GM12865 (cell line): Measurements from ENCODE around the gene PHPT1.
"Not testable (repeated sequence)": the region's sequence is repeated elsewhere in the genome, so short reads cannot be mapped to it uniquely, and the experiment has no call there.

Experiments used
- DNase-seq: peaks from one replicate; pipeline ENCODE4 v3.0.0; 2010; ENCODE audit warnings: low read depth
- H3K4me3 ChIP-seq: 2 replicates; pipeline ENCODE4 v1.5.1; 2011; ENCODE audit warnings: mild to moderate bottlenecking, low read depth, low read length, control low read depth
- CTCF ChIP-seq: IDR thresholded peaks from 2 replicates; pipeline ENCODE4 v1.5.1; 2011; ENCODE audit warnings: low read length, control low read depth, low read depth, inconsistent platforms; ENCODE audit not compliant: insufficient read depth; ENCODE audit errors: missing control alignments

Gene PHPT1

GRCh38 chr9:136862849-136863622 is 13.8 kb downstream of the PHPT1 start:
- DNase-seq = no peak
- TF ChIP-seq CTCF = no peak
- no peak overlapping the region for H3K4me3 ChIP-seq

- DNase-seq = no peak
- no peak overlapping the region for H3K4me3 ChIP-seq
- TF ChIP-seq CTCF = no peak
Observed at GRCh38 chr9:136863623-136864273, 14.5 kb downstream of the PHPT1 start.

- TF ChIP-seq CTCF = no peak
- no peak for DNase-seq
- peak overlapping the region; percentile 84 for H3K4me3 ChIP-seq
Observed at GRCh38 chr9:136865041-136865767, 16.0 kb downstream of the PHPT1 start.

GRCh38 chr9:136865768-136866103 is 16.5 kb downstream of the PHPT1 start:
- no peak for DNase-seq

GRCh38 chr9:136866898-136867421 is 17.8 kb downstream of the PHPT1 start:
- not testable (repeated sequence) for DNase-seq
- peak overlapping the region; percentile 69 for H3K4me3 ChIP-seq

More at GRCh38 chr9:136865768-136866103, 16.5 kb downstream of the PHPT1 start:
- H3K4me3 ChIP-seq = peak overlapping the region; percentile 84
- no peak for TF ChIP-seq CTCF

DNA sequence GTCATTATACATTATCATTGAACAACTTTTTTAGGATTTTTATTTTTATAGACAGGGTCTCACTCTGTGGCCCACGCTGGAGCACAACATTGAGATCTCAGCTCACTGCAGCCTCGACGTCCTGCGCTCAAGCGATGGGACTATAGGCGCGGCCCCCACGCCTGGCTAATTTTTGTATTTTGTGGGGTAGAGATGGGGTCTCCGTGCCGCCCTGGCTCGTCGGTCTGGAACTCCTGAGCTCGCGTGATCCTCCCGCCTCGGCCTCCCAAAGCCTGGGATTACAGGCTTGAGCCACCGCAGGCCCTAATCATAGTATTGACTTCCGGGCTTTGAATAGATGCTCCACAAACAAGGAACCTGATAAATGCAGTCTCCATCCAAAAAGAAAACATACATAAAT is 18.3 kb downstream of the PHPT1 start:
- H3K4me3 ChIP-seq = no peak overlapping the region
- no peak for TF ChIP-seq CTCF
- DNase-seq = no peak

DNA sequence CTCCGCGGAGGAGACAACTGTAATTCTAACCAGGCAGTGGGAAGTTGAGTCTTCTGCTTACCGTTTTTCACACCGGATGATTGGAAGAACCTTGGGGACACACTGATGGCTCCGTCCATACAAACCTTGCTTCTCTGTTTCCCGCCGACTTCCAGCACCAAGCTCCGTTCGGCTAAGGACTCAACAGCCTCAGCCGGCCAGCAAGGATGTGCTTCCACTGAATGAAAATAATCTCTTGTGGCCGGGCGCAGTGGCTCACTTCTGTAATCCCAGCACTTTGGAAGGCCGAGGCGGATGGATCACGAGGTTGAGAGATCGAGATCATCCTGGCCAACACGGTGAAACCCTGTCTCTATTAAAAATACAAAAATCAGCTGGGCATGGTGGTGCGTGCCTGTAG is 18.7 kb downstream of the PHPT1 start:
- no peak for DNase-seq
- TF ChIP-seq CTCF = no peak
- H3K4me3 ChIP-seq = no peak overlapping the region
